ENCODE results near the gene BBLN. TPM values are rescaled to one million over a fixed set of nuclear protein-coding genes. Genes with fewer than 3 reads are reported as not detected.

The BBLN gene
- total RNA-seq, 2 donors from 2014 or later = 65.7 to 82.1 TPM

GRCh38 chr9:128167209-128167608 lies 7.1 kb downstream of the BBLN start:
- Mint-ChIP-seq H3K9me3 (no peaks in the 10 kb centered on the region), H3K36me3 (ENCODE audit: low read depth) (peaks cover 67% of the 10 kb centered on the region)

DNA sequence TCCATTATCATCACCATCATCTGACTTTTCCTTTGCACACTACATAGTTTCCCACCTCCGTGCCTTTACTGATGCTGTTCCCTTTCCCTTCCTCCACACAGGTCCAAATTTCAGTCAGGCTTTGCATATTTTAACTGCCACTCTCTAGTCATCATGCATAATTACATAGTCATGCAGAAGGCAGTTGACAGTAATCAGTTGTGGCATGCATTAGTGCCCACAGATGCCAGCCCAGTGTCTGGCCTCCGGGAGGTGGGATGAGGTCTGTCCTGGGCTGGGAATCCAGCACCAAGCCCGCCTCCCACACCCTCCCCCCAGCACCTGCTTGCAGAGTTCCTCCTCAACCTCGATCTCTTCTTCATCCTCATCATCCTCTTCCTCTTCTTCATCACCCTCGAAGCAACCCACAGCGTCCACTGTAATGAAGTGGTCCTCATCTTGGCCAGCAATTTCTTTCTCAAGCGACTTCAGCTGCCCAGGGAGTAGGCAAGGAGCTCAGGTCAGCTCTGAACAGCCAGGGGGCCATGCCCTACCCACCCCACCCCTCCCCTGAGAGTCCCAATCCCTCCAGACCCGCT lies 8.8 kb downstream of the BBLN start:
- Mint-ChIP-seq H3K9me3 (no peaks in the 10 kb centered on the region), H3K4me3 (no peak overlapping the region), H3K4me1 (no peaks in the 10 kb centered on the region), H3K27me3 (ENCODE audit: insufficient read depth) (no peaks in the 10 kb centered on the region), H3K27ac (no peak overlapping the region), H3K36me3 (ENCODE audit: low read depth) (peaks cover 64% of the 10 kb centered on the region)
- no peak overlapping the region for H3K4me3 ChIP-seq (ENCODE audit: low read length)
- no peaks in the 10 kb centered on the region for H3K27me3 ChIP-seq (ENCODE audit: control insufficient read depth, insufficient read depth, low read length, poor library complexity, severe bottlenecking)
- 92 to 96% methylated on average over 8 of the region's 8 CpGs for WGBS, 2 experiments (ENCODE audit: insufficient coverage in 1 of 2, insufficient read length in 1 of 2)
- H3K9me3 ChIP-seq (ENCODE audit: control insufficient read depth, low read length) = no peaks in the 10 kb centered on the region
- H3K36me3 ChIP-seq (ENCODE audit: control insufficient read depth, insufficient read depth, low read length) = peaks cover 60% of the 10 kb centered on the region
- no peak for TF ChIP-seq CTCF (conservative IDR thresholded peaks at IDR 0.05)
- H3K9ac ChIP-seq (ENCODE audit: extremely low read depth, low read length, poor library complexity, severe bottlenecking) = no peak overlapping the region
- no peak for DNase-seq
- no peaks in the 10 kb centered on the region for H3K4me1 ChIP-seq (ENCODE audit: control insufficient read depth, insufficient read depth, low read length)
- H3K27ac ChIP-seq (ENCODE audit: low read depth, low read length) = no peak overlapping the region

More at GRCh38 chr9:128167209-128167608, 7.1 kb downstream of the BBLN start:
- Histone ChIP-seq H3K9ac (ENCODE audit: extremely low read depth, low read length, poor library complexity, severe bottlenecking) (no peak overlapping the region), H3K27ac (ENCODE audit: low read depth, low read length) (no peak overlapping the region), H3K36me3 (ENCODE audit: control insufficient read depth, insufficient read depth, low read length) (peaks cover 71% of the 10 kb centered on the region), H3K9me3 (ENCODE audit: control insufficient read depth, low read length) (no peaks in the 10 kb centered on the region), H3K27me3 (ENCODE audit: control insufficient read depth, insufficient read depth, low read length, poor library complexity, severe bottlenecking) (no peaks in the 10 kb centered on the region), H3K4me1 (ENCODE audit: control insufficient read depth, insufficient read depth, low read length) (no peaks in the 10 kb centered on the region), H3K4me3 (ENCODE audit: low read length) (no peak overlapping the region)
- DNase-seq = no peak
- no peak overlapping the region for H3K4me3 Mint-ChIP-seq
- no peaks in the 10 kb centered on the region for H3K27me3 Mint-ChIP-seq (ENCODE audit: insufficient read depth)
- no peak for TF ChIP-seq CTCF (conservative IDR thresholded peaks at IDR 0.05)
- 95 to 100% methylated on average over 1 to 4 of the region's 4 CpGs for WGBS, 2 experiments (ENCODE audit: insufficient coverage in 1 of 2, insufficient read length in 1 of 2)
- no peak overlapping the region for H3K27ac Mint-ChIP-seq
- no peaks in the 10 kb centered on the region for H3K4me1 Mint-ChIP-seq

- no peak overlapping the region for H3K27ac ChIP-seq (ENCODE audit: low read depth, low read length)
- H3K27ac Mint-ChIP-seq = peak overlapping the region; percentile 3
- H3K4me1 Mint-ChIP-seq = no peaks in the 10 kb centered on the region
- H3K9me3 ChIP-seq (ENCODE audit: control insufficient read depth, low read length) = no peaks in the 10 kb centered on the region
- 94% methylated on average over 6 to 8 of the region's 8 CpGs for WGBS, 2 experiments (ENCODE audit: insufficient coverage in 1 of 2, insufficient read length in 1 of 2)
- no peak overlapping the region for H3K9ac ChIP-seq (ENCODE audit: extremely low read depth, low read length, poor library complexity, severe bottlenecking)
- H3K4me3 Mint-ChIP-seq = no peak overlapping the region
- peaks cover 60% of the 10 kb centered on the region for H3K36me3 ChIP-seq (ENCODE audit: control insufficient read depth, insufficient read depth, low read length)
- H3K4me3 ChIP-seq (ENCODE audit: low read length) = no peak overlapping the region
- H3K36me3 Mint-ChIP-seq (ENCODE audit: low read depth) = peaks cover 64% of the 10 kb centered on the region
- no peak for TF ChIP-seq CTCF (conservative IDR thresholded peaks at IDR 0.05)
- H3K9me3 Mint-ChIP-seq = no peaks in the 10 kb centered on the region
- no peak for DNase-seq
- no peaks in the 10 kb centered on the region for H3K4me1 ChIP-seq (ENCODE audit: control insufficient read depth, insufficient read depth, low read length)
- no peaks in the 10 kb centered on the region for H3K27me3 Mint-ChIP-seq (ENCODE audit: insufficient read depth)
- H3K27me3 ChIP-seq (ENCODE audit: control insufficient read depth, insufficient read depth, low read length, poor library complexity, severe bottlenecking) = no peaks in the 10 kb centered on the region
These were observed 9.4 kb downstream of the BBLN start for GRCh38 chr9:128169492-128169891.

Data from endodermal cell (in vitro differentiated cells).